ENCODE data around the gene FSTL5.

DNA sequence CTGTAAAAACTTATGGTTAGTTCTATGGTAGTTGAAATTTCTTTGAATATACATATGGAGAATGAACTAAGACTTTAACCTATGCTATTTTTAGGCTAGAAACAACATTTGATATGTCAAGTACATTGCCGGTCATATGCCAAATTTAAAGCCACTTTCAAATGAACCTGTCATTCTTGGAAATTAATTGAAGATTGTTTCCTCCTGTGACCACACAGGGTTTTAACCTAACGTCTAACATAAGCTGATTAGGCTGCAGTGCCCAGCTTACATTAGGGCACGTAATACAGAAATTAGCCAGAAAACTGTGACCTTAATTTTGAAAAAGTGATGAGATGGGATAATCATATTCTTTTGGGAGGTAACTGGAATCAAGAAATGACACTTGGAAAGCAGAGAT is 645.9 kb downstream of the FSTL5 start:
- no peak for TF ChIP-seq CEBPB (tag; IDR thresholded peaks at IDR 0.05)
- no peak for TF ChIP-seq NFYB (IDR thresholded peaks at IDR 0.05; ENCODE audit: extremely low read depth, insufficient read length)
